Prostate gland (tissue), 2 donors: ENCODE measurements around the gene CASD1. TPM values are rescaled to one million over a fixed set of nuclear protein-coding genes. Genes with fewer than 3 reads are reported as not detected.

ENCODE experiments used
- DNase-seq: peaks from one replicate; pipeline ENCODE4 v3.0.0-alpha.2; 2019; ENCODE audit warnings: low spot score
- H3K27ac ChIP-seq, 2 donors: fragments of 200-600 bp; sonication (generic); 2 replicates each; pipeline ENCODE4 v1.5.1; 2017 to 2019
- H3K27me3 ChIP-seq: fragments of 200-600 bp; sonication (generic); replicated peaks from 2 replicates; pipeline ENCODE4 v1.5.1; 2019; ENCODE audit not compliant: insufficient read depth
- H3K36me3 ChIP-seq, 2 donors: fragments of 200-600 bp; sonication (generic); 1 replicate in 1 of 2; 2 replicates in 1 of 2; pipeline versions ENCODE4 v1.5.1 to v1.8.1; 2017 to 2019
- H3K4me1 ChIP-seq: fragments of 200-600 bp; sonication (generic); replicated peaks from 2 replicates; pipeline ENCODE4 v1.5.1; 2019
- H3K4me3 ChIP-seq, 2 donors: fragments of 200-600 bp; sonication (generic); 2 replicates each; pipeline ENCODE4 v1.5.1; 2017 to 2019
- H3K9me3 ChIP-seq: fragments of 200-600 bp; sonication (generic); 2 replicates; pipeline ENCODE4 v1.5.1; 2017
- POLR2A ChIP-seq: fragments of 450-650 bp; IDR thresholded peaks from one replicate; pipeline ENCODE4 v1.6.1; 2016; ENCODE audit warnings: antibody characterized with exemption, mild to moderate bottlenecking
- POLR2AphosphoS5 ChIP-seq: sonication (generic); formaldehyde crosslinking; IDR thresholded peaks from one replicate; pipeline ENCODE4 v1.6.1; 2017; ENCODE audit warnings: antibody characterized with exemption
- WGBS: methylation state at CpG from one replicate; pipeline ENCODE4 v1.1.5; 2018; 5-methylcytosine and 5-hydroxymethylcytosine counted together
- intact Hi-C: fragments of 100-400 bp; cut with DNase I; formaldehyde crosslinking; loops from one replicate; pipeline ENCODE4 v1.14.2; 2022
- total RNA-seq, 2 donors: library from RNA; depleted of rRNA; stranded (reverse); fragments of >200 nt; gene quantifications; one replicate each; pipeline ENCODE4 v1.1.0, GENCODE V29; 2016
- TF ChIP-seq, protein P1 (sequence below), 4 experiments: fragments of 200-600 bp in 2 of 4; fragments of 450-650 bp in 2 of 4; sonication (generic) in 2 of 4; IDR thresholded peaks; 1 replicate in 3 of 4; 2 replicates in 1 of 4; pipeline ENCODE4 v1.5.1; 2016 to 2019; ENCODE audit warnings: antibody characterized with exemption in 4 of 4, mild to moderate bottlenecking in 2 of 4, moderate library complexity in 2 of 4

CASD1 gene
- total RNA-seq, 2 donors from 2014 or later, result 31.2 to 35.6 TPM

- H3K27me3 ChIP-seq, result no peaks in the 10 kb centered on the region
- TF ChIP-seq POLR2AphosphoS5, result no peak
- TF ChIP-seq, protein P1, sequence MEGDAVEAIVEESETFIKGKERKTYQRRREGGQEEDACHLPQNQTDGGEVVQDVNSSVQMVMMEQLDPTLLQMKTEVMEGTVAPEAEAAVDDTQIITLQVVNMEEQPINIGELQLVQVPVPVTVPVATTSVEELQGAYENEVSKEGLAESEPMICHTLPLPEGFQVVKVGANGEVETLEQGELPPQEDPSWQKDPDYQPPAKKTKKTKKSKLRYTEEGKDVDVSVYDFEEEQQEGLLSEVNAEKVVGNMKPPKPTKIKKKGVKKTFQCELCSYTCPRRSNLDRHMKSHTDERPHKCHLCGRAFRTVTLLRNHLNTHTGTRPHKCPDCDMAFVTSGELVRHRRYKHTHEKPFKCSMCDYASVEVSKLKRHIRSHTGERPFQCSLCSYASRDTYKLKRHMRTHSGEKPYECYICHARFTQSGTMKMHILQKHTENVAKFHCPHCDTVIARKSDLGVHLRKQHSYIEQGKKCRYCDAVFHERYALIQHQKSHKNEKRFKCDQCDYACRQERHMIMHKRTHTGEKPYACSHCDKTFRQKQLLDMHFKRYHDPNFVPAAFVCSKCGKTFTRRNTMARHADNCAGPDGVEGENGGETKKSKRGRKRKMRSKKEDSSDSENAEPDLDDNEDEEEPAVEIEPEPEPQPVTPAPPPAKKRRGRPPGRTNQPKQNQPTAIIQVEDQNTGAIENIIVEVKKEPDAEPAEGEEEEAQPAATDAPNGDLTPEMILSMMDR (IDR thresholded peaks at IDR 0.05), result no peak
- TF ChIP-seq POLR2A, result no peak
- H3K9me3 ChIP-seq, result no peaks in the 10 kb centered on the region
- no peak overlapping the region for H3K4me3 ChIP-seq
- intact Hi-C loops, result no loop called here
- no peaks in the 10 kb centered on the region for H3K36me3 ChIP-seq
- no peak for DNase-seq
- 86% methylated on average over 3 of the region's 3 CpGs for WGBS
- no peak overlapping the region for H3K27ac ChIP-seq
- no peaks in the 10 kb centered on the region for H3K4me1 ChIP-seq
Measured at GRCh38 chr7:94562525-94562924, 52.9 kb downstream of the CASD1 start.

- Histone ChIP-seq H3K27me3 (no peaks in the 10 kb centered on the region), H3K4me1 (no peaks in the 10 kb centered on the region), H3K27ac (no peak overlapping the region), H3K36me3 (no peaks in the 10 kb centered on the region), H3K9me3 (no peaks in the 10 kb centered on the region), H3K4me3 (no peak overlapping the region)
- no peak for TF ChIP-seq POLR2A
- TF ChIP-seq, protein P1 (IDR thresholded peaks at IDR 0.05), result no peak
- no peak for TF ChIP-seq POLR2AphosphoS5
- WGBS, result 82% methylated on average over 4 of the region's 4 CpGs
- intact Hi-C loops, result no loop called here
- DNase-seq, result no peak
Measured at GRCh38 chr7:94565247-94565894, 55.8 kb downstream of the CASD1 start.

GRCh38 chr7:94567396-94567795 is 57.8 kb downstream of the CASD1 start:
- Histone ChIP-seq H3K9me3 (no peaks in the 10 kb centered on the region), H3K27me3 (no peaks in the 10 kb centered on the region), H3K36me3 (no peaks in the 10 kb centered on the region), H3K27ac (no peak overlapping the region), H3K4me3 (no peak overlapping the region), H3K4me1 (no peaks in the 10 kb centered on the region)
- no peak for TF ChIP-seq POLR2AphosphoS5
- TF ChIP-seq, protein P1 (IDR thresholded peaks at IDR 0.05), result no peak
- no peak for TF ChIP-seq POLR2A
- no peak for DNase-seq
- intact Hi-C loops, result no loop called here

GRCh38 chr7:94571816-94572215 is 62.2 kb downstream of the CASD1 start:
- H3K9me3 ChIP-seq, result no peaks in the 10 kb centered on the region
- no peak for TF ChIP-seq POLR2AphosphoS5
- TF ChIP-seq, protein P1 (IDR thresholded peaks at IDR 0.05), result no peak
- no peak for TF ChIP-seq POLR2A

DNA sequence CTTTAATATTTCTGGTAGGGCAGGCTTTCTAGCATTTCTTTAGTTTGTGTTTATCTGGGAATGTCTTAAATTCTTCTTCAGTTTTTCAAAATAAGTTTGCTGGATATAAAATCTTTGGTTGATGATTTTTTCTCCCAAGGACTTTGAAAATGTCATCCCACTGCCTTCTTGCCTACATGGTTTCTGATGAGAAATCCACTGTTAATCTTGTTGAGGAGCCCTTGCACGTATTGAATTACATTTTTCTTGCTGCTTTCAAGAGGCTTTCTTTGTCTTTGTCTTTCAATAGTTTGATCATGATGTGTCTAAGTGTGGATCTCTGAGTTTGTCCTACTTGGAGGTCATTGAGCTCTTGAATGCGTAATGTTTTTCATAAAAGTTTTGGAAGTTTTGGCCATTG is 66.0 kb downstream of the CASD1 start:
- no peaks in the 10 kb centered on the region for H3K9me3 ChIP-seq
- H3K27me3 ChIP-seq, result no peaks in the 10 kb centered on the region
- no peak overlapping the region for H3K27ac ChIP-seq
- H3K36me3 ChIP-seq, result no peaks in the 10 kb centered on the region
- TF ChIP-seq POLR2A (no peak), POLR2AphosphoS5 (no peak)
- TF ChIP-seq, protein P1 (IDR thresholded peaks at IDR 0.05), result no peak
- no peaks in the 10 kb centered on the region for H3K4me1 ChIP-seq
- 94% methylated on average over 2 of the region's 2 CpGs for WGBS
- H3K4me3 ChIP-seq, result no peak overlapping the region
- intact Hi-C loops, result no loop called here
- no peak for DNase-seq

More at GRCh38 chr7:94571816-94572215, 62.2 kb downstream of the CASD1 start:
- intact Hi-C loops, result no loop called here
- H3K27ac ChIP-seq, result no peak overlapping the region
- no peaks in the 10 kb centered on the region for H3K36me3 ChIP-seq
- H3K4me1 ChIP-seq, result no peaks in the 10 kb centered on the region
- H3K27me3 ChIP-seq, result no peaks in the 10 kb centered on the region
- H3K4me3 ChIP-seq, result no peak overlapping the region
- no peak for DNase-seq
